Transverse colon (tissue), 4 donors: ENCODE measurements around the gene CYTH3. TPM values are rescaled to one million over a fixed set of nuclear protein-coding genes. Genes with fewer than 3 reads are reported as not detected.
"Not testable (repeated sequence)": the region's sequence is repeated elsewhere in the genome, so short reads cannot be mapped to it uniquely, and the experiment has no call there.

ENCODE experiments used
- DNase-seq: peaks from one replicate; pipeline ENCODE4 v3.0.0-alpha.2; 2019
- H3K27ac ChIP-seq, 4 donors: fragments of 200-600 bp; sonication (generic); 2 replicates each; pipeline ENCODE4 v1.5.1; 2016 to 2018; ENCODE audit warnings: inconsistent platforms in 4 of 4
- H3K27me3 ChIP-seq: fragments of 200-600 bp; sonication (generic); 2 replicates; pipeline ENCODE4 v1.5.1; 2017; ENCODE audit warnings: inconsistent platforms
- H3K36me3 ChIP-seq, 4 donors: fragments of 200-600 bp; sonication (generic); 2 replicates each; pipeline ENCODE4 v1.5.1; 2017 to 2019; ENCODE audit warnings: inconsistent platforms in 4 of 4
- H3K4me1 ChIP-seq, 4 donors: fragments of 200-600 bp; sonication (generic); 2 replicates each; pipeline ENCODE4 v1.5.1; 2017 to 2020; ENCODE audit warnings: inconsistent platforms in 4 of 4
- H3K4me3 ChIP-seq, 4 donors: fragments of 200-600 bp; sonication (generic); 1 replicate in 1 of 4; 2 replicates in 3 of 4; pipeline versions ENCODE4 v1.5.1 to v1.6.1; 2017 to 2019; ENCODE audit warnings: inconsistent platforms in 4 of 4
- H3K9me3 ChIP-seq, 2 donors: fragments of 200-600 bp; sonication (generic); 2 replicates each; pipeline ENCODE4 v1.5.1; 2017 to 2019; ENCODE audit warnings: inconsistent platforms in 2 of 2
- CTCF ChIP-seq, 5 experiments: fragments of 200-600 bp in 3 of 5; fragments of 450-650 bp in 2 of 5; sonication (generic) in 3 of 5; IDR thresholded peaks; 1 replicate in 2 of 5; 2 replicates in 3 of 5; pipeline ENCODE4 v1.5.1; 2016 to 2017; ENCODE audit warnings: antibody characterized with exemption in 5 of 5, inconsistent platforms in 3 of 5, mild to moderate bottlenecking in 2 of 5, moderate library complexity in 1 of 5
- EP300 ChIP-seq: sonication (generic); formaldehyde crosslinking; IDR thresholded peaks from one replicate; pipeline ENCODE4 v1.6.1; 2017; ENCODE audit warnings: antibody characterized with exemption, low read depth
- POLR2A ChIP-seq: fragments of 450-650 bp; IDR thresholded peaks from one replicate; pipeline ENCODE4 v1.6.1; 2016; ENCODE audit warnings: antibody characterized with exemption, mild to moderate bottlenecking, moderate library complexity
- POLR2AphosphoS5 ChIP-seq, 3 donors: sonication (generic); formaldehyde crosslinking; IDR thresholded peaks; one replicate each; pipeline ENCODE4 v1.6.1; 2016; ENCODE audit warnings: antibody characterized with exemption in 3 of 3
- WGBS, 2 donors: methylation state at CpG; one replicate each; pipeline ENCODE4 v1.1.5; 2018; ENCODE audit warnings: low coverage in 1 of 2; 5-methylcytosine and 5-hydroxymethylcytosine counted together
- in situ Hi-C, 4 donors: fragments of 200-750 bp; cut with MboI; loops; one replicate each; pipeline versions ENCODE4 v1.15.0 to v1.15.1; 2017; ENCODE audit warnings: low sequenced_read_pairs in 3 of 4, low pct_ligation_motif_present in 1 of 4, low pct_unique_long_range_greater_than_20kb in 1 of 4
- intact Hi-C: fragments of 100-400 bp; cut with DNase I; formaldehyde crosslinking; loops from one replicate; pipeline ENCODE4 v1.15.1; 2023; ENCODE audit warnings: low total_unique reads
- total RNA-seq, 4 donors: library from RNA; depleted of rRNA; stranded (reverse); fragments of >200 nt; gene quantifications; one replicate each; pipeline ENCODE4 v1.1.0, GENCODE V29; 2016

CYTH3 gene
- total RNA-seq, 4 donors from 2014 or later, result 15.0 to 25.4 (median 19.4) TPM

- Histone ChIP-seq H3K4me1 (no peaks in the 10 kb centered on the region), H3K27me3 (no peaks in the 10 kb centered on the region), H3K9me3 (no peaks in the 10 kb centered on the region), H3K4me3 (no peak overlapping the region), H3K27ac (no peak overlapping the region), H3K36me3 (no peaks in the 10 kb centered on the region)
- no peak for TF ChIP-seq EP300
- DNase-seq, result no peak
- in situ Hi-C loops (no loop called here), intact Hi-C loops (no loop called here)
- 72 to 74% methylated on average over 3 of the region's 3 CpGs for WGBS, 2 donors
These were observed 20.8 kb upstream of the CYTH3 start for GRCh38 chr7:6293202-6293601.

- intact Hi-C loops, in situ Hi-C loops, H3K27me3 ChIP-seq, H3K4me1 ChIP-seq, DNase-seq, H3K4me3 ChIP-seq, H3K9me3 ChIP-seq, H3K27ac ChIP-seq, H3K36me3 ChIP-seq: not testable (repeated sequence)
- 90 to 91% methylated on average over 6 to 12 of the region's 12 CpGs for WGBS, 2 donors
These were observed 19.5 kb upstream of the CYTH3 start for GRCh38 chr7:6291941-6292340.

GRCh38 chr7:6291531-6291930 is 19.1 kb upstream of the CYTH3 start:
- intact Hi-C loops, result no loop called here
- WGBS, 2 donors, result 91% methylated on average over 5 of the region's 5 CpGs; no CpG with 5 or more reads in 1 of the 2 donors
- DNase-seq, result no peak
- H3K27ac ChIP-seq, result no peak overlapping the region
- TF ChIP-seq CTCF (IDR thresholded peaks at IDR 0.05) (no peak), POLR2AphosphoS5 (IDR thresholded peaks at IDR 0.05) (no peak), POLR2A (no peak), EP300 (no peak)
- no peaks in the 10 kb centered on the region for H3K36me3 ChIP-seq
- no peaks in the 10 kb centered on the region for H3K9me3 ChIP-seq
- H3K4me1 ChIP-seq, result no peaks in the 10 kb centered on the region
- H3K4me3 ChIP-seq, result no peak overlapping the region
- in situ Hi-C loops, result no loop called here
- H3K27me3 ChIP-seq, result no peaks in the 10 kb centered on the region

- Histone ChIP-seq H3K9me3 (no peaks in the 10 kb centered on the region), H3K36me3 (no peaks in the 10 kb centered on the region), H3K4me3 (no peak overlapping the region), H3K27me3 (no peaks in the 10 kb centered on the region), H3K27ac (no peak overlapping the region), H3K4me1 (no peaks in the 10 kb centered on the region)
- in situ Hi-C loops (no loop called here), intact Hi-C loops (no loop called here)
- 78% methylated on average over 9 of the region's 9 CpGs; no CpG with 5 or more reads in 1 of the 2 donors for WGBS, 2 donors
- no peak for TF ChIP-seq EP300
- no peak for TF ChIP-seq POLR2AphosphoS5 (IDR thresholded peaks at IDR 0.05)
- TF ChIP-seq POLR2A, result no peak
- TF ChIP-seq CTCF (IDR thresholded peaks at IDR 0.05), result no peak
- DNase-seq, result no peak
These were observed 17.9 kb upstream of the CYTH3 start for GRCh38 chr7:6290319-6290741.

- in situ Hi-C loops (no loop called here), intact Hi-C loops (no loop called here)
- Histone ChIP-seq H3K9me3 (no peaks in the 10 kb centered on the region), H3K27me3 (no peaks in the 10 kb centered on the region), H3K36me3 (no peaks in the 10 kb centered on the region), H3K4me3 (no peak overlapping the region), H3K27ac (no peak overlapping the region), H3K4me1 (peaks cover 0 to under 1% (median under 1%) of the 10 kb centered on the region in 4 donors)
- 83 to 97% methylated on average over 2 of the region's 2 CpGs for WGBS, 2 donors
- DNase-seq, result no peak
- no peak for TF ChIP-seq CTCF (IDR thresholded peaks at IDR 0.05)
These were observed 15.9 kb upstream of the CYTH3 start for GRCh38 chr7:6288270-6288860.
